NCI-H526 (cell line): ENCODE data around the gene EVI5.
"Not testable (repeated sequence)": the region's sequence is repeated elsewhere in the genome, so short reads cannot be mapped to it uniquely, and the experiment has no call there.

Source experiments
- DNase-seq, 2 experiments: peaks; one replicate each; lab custom pipeline; 2025; lab: John Stamatoyannopoulos, UW

The EVI5 gene

GRCh38 chr1:92679980-92680379 lies 104.9 kb downstream of the EVI5 start:
- no peak for DNase-seq

- DNase-seq = no peak
Measured at GRCh38 chr1:92663775-92664174, 121.1 kb downstream of the EVI5 start.

- DNase-seq = no peak
Measured at GRCh38 chr1:92662048-92662447, 122.9 kb downstream of the EVI5 start.

- DNase-seq = no peak
Measured at GRCh38 chr1:92657701-92658100, 127.2 kb downstream of the EVI5 start.

GRCh38 chr1:92655197-92655801 lies 129.6 kb downstream of the EVI5 start:
- DNase-seq = no peak

GRCh38 chr1:92653605-92654381 lies 131.1 kb downstream of the EVI5 start:
- DNase-seq = no peak

GRCh38 chr1:92640686-92641085 lies 144.2 kb downstream of the EVI5 start:
- not testable (repeated sequence) for DNase-seq

- DNase-seq = no peak
Measured at GRCh38 chr1:92638498-92638897, 146.4 kb downstream of the EVI5 start.

- DNase-seq = not testable (repeated sequence)
Measured at GRCh38 chr1:92635203-92635602, 149.7 kb downstream of the EVI5 start.

GRCh38 chr1:92623187-92623778 lies 161.6 kb downstream of the EVI5 start:
- DNase-seq = peak in 1 of 2 experiments; percentile 45

GRCh38 chr1:92619466-92620189 lies 165.3 kb downstream of the EVI5 start:
- no peak for DNase-seq

GRCh38 chr1:92601044-92601443 lies 183.9 kb downstream of the EVI5 start:
- no peak for DNase-seq

GRCh38 chr1:92599184-92599583 lies 185.7 kb downstream of the EVI5 start:
- peak in 1 of 2 experiments; percentile 9 for DNase-seq

- DNase-seq = not testable (repeated sequence)
Measured at GRCh38 chr1:92589361-92589760, 195.5 kb downstream of the EVI5 start.

- no peak for DNase-seq
Measured at GRCh38 chr1:92587445-92587844, 197.5 kb downstream of the EVI5 start.

- no peak for DNase-seq
Measured at GRCh38 chr1:92585831-92586230, 199.1 kb downstream of the EVI5 start.

- not testable (repeated sequence) for DNase-seq
Measured at GRCh38 chr1:92584810-92585209, 200.1 kb downstream of the EVI5 start.

- no peak for DNase-seq
Measured at GRCh38 chr1:92583821-92584760, 200.8 kb downstream of the EVI5 start.

GRCh38 chr1:92577261-92577895 lies 207.5 kb downstream of the EVI5 start:
- no peak for DNase-seq

- DNase-seq = no peak
Measured at GRCh38 chr1:92575123-92575522, 209.8 kb downstream of the EVI5 start.

- DNase-seq = no peak
Measured at GRCh38 chr1:92572520-92572919, 212.4 kb downstream of the EVI5 start.
